GM12872 (cell line): Measurements from ENCODE around the gene ELAVL1.

Source experiments
- TF ChIP-seq, protein P1 (sequence below): IDR thresholded peaks from 3 replicates; pipeline ENCODE4 v1.5.1; 2011; ENCODE audit warnings: low read depth, mild to moderate bottlenecking, low read length, moderate library complexity; ENCODE audit not compliant: insufficient read depth

ELAVL1 gene

DNA sequence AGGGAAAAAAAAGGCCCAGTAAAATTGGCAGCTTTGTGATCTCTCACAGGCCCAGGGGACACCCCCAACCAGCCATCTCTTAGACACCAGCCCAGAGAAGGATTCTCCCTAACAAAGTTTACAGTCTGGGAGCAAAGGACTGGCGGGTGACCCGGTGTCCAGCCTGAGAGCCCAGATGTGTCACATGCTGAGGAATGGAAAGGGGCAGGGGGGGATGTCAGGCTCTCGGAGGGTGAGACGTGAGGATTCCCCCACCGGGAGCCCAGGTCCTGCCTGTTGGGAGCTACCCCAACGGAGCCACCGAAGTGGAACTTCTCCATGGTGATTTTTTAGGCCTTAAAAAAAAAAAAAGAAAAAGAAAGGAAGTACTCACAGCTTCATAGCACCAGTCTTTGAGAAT lies 74.7 kb downstream of the ELAVL1 start:
- TF ChIP-seq, protein P1, sequence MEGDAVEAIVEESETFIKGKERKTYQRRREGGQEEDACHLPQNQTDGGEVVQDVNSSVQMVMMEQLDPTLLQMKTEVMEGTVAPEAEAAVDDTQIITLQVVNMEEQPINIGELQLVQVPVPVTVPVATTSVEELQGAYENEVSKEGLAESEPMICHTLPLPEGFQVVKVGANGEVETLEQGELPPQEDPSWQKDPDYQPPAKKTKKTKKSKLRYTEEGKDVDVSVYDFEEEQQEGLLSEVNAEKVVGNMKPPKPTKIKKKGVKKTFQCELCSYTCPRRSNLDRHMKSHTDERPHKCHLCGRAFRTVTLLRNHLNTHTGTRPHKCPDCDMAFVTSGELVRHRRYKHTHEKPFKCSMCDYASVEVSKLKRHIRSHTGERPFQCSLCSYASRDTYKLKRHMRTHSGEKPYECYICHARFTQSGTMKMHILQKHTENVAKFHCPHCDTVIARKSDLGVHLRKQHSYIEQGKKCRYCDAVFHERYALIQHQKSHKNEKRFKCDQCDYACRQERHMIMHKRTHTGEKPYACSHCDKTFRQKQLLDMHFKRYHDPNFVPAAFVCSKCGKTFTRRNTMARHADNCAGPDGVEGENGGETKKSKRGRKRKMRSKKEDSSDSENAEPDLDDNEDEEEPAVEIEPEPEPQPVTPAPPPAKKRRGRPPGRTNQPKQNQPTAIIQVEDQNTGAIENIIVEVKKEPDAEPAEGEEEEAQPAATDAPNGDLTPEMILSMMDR = no peak

DNA sequence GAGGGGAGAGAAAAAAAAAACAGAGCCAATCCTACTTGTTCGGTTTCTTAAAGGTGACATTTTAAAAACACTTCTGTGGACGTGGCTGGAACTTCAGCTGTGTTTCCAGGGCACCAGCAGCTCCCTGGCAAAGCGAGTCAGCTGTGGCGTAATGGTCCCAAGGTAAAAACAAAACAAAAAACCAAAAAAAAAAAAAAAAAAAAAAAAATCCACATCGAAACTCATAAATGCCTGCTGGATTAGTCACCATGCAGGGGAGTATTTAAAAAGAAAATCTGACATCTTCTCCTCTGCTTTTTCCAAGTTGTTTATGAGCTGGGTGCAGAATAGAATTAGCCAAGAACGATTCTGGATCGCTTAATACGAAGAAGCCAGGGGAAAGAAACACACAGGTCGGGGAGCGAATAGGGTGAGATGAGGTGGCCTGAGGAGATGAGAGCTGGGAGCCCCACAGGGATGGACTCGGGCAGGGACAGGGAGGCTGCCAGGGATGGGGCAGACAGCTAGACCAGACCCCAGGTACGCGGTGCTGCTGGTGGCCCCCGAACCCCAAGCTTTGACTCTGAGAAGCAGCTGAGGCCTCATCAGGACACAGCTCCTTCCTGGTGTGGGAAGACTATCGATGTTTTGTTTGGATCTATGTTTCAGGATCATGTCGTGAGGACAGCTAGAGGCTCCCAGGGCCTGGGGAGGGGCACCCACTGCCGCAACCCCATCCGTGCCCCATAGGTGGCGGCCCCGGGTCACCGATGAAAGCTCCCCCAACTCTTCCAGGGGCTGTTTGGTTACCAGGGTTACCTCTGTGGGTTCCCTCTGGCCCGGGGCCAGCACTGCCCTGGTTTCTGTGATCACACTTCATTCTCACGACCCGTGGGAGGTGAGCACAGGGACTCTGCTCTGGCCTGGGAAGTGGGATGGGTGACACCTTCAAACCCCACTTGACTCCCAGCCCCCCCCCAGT lies 76.4 kb downstream of the ELAVL1 start:
- TF ChIP-seq, protein P1 = peak; percentile 65

DNA sequence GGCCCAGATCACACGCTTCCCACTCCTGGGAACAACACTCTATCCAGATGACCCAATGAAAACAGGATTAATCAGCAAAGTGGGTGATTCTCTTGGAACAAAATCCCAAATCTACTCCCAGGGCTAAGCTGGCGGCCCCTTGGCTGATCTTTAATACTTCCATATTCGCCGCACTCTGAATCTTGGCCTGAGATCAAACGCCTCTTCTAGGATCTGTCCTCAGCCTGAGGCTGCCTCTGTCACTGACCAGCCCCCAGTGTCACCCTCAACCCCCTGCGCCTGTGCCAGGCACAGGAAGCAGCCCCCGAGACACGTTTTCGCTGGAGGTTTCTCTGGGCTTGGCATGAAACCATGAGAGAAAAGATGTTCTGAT lies 77.1 kb downstream of the ELAVL1 start:
- TF ChIP-seq, protein P1 = no peak

DNA sequence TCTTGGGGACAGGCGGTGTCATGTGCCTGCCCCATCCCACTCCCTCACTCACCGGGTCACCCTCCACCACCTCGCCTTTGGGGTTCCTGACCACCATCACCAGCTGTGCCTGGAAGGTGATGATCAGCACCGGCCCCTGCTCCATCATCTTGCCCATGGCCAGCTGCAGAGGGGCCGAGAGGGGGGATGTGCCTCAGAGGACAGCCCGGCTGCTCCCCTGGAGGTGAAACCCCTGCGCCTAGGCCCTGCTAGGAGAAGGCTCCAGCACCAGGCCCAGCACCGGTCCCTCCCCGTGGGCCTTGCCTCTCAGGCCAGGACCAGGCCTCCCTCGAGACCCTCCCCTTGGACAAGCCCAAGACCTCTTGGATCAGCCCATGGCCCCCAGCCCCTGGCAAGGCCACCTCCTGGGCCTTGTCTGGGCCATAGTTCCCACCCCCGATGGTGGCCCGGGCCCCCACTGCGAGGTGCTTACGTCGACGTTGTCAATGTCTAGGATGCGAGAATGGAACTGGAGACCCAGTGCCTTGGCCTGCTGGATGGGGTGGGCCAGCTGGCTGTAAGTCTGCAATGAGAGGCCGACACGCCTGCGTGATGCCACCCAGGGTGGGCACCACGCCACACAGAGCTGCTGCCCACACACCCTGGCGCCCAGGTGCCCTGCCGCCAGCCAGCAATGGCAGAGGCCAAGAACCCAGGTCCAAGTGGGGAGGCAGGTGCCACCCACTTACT lies 77.7 kb downstream of the ELAVL1 start:
- TF ChIP-seq, protein P1 = no peak

DNA sequence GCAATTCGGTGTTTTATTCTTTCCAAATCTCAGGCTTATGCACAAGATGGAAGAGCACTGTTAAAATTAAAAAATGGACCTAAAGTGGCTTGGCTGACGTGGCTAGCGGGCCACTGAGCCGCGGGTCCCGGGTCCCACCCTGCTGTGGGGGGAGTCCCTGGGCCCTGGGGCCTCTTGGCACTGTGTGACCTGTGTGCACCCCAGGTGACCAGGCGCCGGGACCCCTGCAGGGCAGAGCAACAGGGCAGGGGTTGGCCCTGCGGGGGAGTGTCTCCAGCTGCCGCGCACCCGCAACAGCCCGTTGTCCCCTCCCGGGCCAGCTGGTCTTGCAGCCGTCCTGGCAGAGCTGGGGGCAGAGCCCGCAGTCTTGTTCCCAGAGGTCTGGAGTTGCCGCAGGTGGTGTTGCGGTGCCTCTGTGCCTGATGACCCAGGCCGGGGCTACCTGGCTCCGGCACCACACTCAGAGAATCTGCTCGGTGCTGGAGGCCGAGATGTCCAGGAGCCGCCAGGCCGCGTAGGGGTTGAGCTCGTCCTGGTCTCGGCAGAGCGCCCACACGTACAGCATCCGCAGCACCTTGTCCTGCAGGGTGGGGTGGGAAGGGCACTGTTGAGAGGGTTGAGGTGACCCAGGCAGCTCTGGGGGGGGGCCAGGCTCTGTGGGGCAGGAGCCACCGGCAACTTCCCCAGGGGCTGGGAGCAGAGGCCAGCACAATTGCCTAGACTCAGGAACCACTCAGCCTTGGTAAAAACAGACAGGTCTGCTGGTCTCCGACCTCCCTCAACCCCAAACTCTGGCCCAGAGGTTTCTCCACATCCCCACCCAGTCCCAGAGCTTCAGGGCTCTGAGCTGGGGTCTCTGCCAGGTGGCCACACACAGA lies 78.5 kb downstream of the ELAVL1 start:
- TF ChIP-seq, protein P1 = no peak

DNA sequence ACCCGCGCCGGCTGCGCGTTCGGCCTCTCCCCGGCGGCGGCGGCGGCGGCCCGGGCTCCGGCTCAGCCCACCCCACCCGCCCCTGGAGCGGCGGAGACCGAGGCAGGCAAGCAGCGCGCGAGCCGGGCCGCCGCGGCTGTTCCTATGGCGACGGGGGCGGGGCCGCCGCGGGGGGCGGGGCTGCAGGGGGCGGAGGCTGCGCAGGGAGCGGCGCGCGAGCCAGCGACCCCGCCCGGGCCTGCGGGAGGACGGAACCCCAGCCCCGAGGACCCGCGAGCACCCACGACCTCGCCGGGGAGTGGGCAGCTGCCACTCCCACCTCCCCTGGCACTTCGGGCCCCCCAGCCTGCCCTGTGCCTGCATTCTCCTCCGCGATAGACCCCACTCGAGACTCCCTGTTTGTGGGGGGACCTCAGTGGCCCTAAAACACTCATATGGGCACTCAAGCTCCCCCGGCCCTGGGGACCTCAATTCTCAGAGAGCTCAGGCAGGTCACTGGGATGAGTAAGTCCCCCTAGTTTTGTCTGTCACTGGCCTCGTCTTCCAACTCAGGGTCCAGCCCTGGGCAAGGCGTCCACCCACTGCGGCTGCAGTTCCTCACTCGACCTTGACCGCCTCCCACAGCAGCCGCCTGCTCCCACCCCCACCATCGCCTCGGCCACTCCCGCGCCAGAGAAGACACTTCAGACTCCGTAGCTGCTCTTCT lies 79.3 kb downstream of the ELAVL1 start, which contains the start of gene CTXN1:
CTXN1 (minus strand) TSS at position 115 of the 706 bp plus-strand sequence. CDS start 597 bp downstream, outside the sequence.
- TF ChIP-seq, protein P1 = no peak
